Right ventricle myocardium superior (tissue), 1 donor: ENCODE measurements around the gene CAPN8. TPM values are rescaled to one million over a fixed set of nuclear protein-coding genes. Genes with fewer than 3 reads are reported as not detected.
A peak's percentile ranks its signal among the peaks of the same experiment; 100 is the strongest.
"Not testable (repeated sequence)": the region's sequence is repeated elsewhere in the genome, so short reads cannot be mapped to it uniquely, and the experiment has no call there.

ENCODE experiments used
- ATAC-seq: fragments of 200-7000 bp; cut with Tn5 transposase; one replicate; pipeline ENCODE4 v1.9.1; 2020; ENCODE audit warnings: mild to moderate bottlenecking; ENCODE audit not compliant: poor library complexity
- DNase-seq: peaks from one replicate; pipeline ENCODE4 v3.0.0-alpha.2; 2020
- intact Hi-C: fragments of 100-400 bp; cut with DNase I; formaldehyde crosslinking; loops from one replicate; pipeline ENCODE4 v1.11.2; 2022
- total RNA-seq: library from RNA; stranded (reverse); fragmentation: NEBNext Ultra II Directional; extraction: Animal tissue kit (Norgen Biotek cat#: 25700); gene quantifications from one replicate; pipeline ENCODE4 v1.2.1, GENCODE V29; 2021
- donor health status: DM: no; HTN: yes; CAD: no; lungs with severe emphysema.

CAPN8 gene
- total RNA-seq, 1 donor from 2014 or later = not detected

GRCh38 chr1:223547316-223548114 is 118.0 kb downstream of the CAPN8 start:
- intact Hi-C loops = no loop called here
- DNase-seq (no peak), ATAC-seq (no peak)

- no peak for DNase-seq
- no peak for ATAC-seq
- intact Hi-C loops = no loop called here
Observed at GRCh38 chr1:223545343-223545742, 120.2 kb downstream of the CAPN8 start.

- ATAC-seq (no peak), DNase-seq (no peak)
- intact Hi-C loops = no loop called here
Observed at GRCh38 chr1:223543560-223543959, 121.9 kb downstream of the CAPN8 start.

GRCh38 chr1:223542831-223543230 is 122.7 kb downstream of the CAPN8 start:
- intact Hi-C loops = no loop called here
- no peak for ATAC-seq
- DNase-seq = no peak

GRCh38 chr1:223540485-223541106 is 124.9 kb downstream of the CAPN8 start:
- intact Hi-C loops = no loop called here
- DNase-seq (no peak), ATAC-seq (no peak)

GRCh38 chr1:223539750-223540149 is 125.8 kb downstream of the CAPN8 start:
- DNase-seq (no peak), ATAC-seq (no peak)
- intact Hi-C loops = no loop called here

- ATAC-seq (no peak), DNase-seq (no peak)
- intact Hi-C loops = no loop called here
Observed at GRCh38 chr1:223538981-223539380, 126.5 kb downstream of the CAPN8 start.

GRCh38 chr1:223535319-223535718 is 130.2 kb downstream of the CAPN8 start:
- DNase-seq = no peak
- intact Hi-C loops = no loop called here
- ATAC-seq = no peak

- intact Hi-C loops = no loop called here
- DNase-seq (no peak), ATAC-seq (no peak)
Observed at GRCh38 chr1:223534677-223535076, 130.8 kb downstream of the CAPN8 start.

GRCh38 chr1:223533708-223534107 is 131.8 kb downstream of the CAPN8 start:
- intact Hi-C loops = no loop called here
- DNase-seq (no peak), ATAC-seq (no peak)

- ATAC-seq = peak; percentile 31
- DNase-seq = peak; percentile 61
- intact Hi-C loops = no loop called here
Observed at GRCh38 chr1:223531742-223532341, 133.7 kb downstream of the CAPN8 start.

GRCh38 chr1:223525957-223526356 is 139.5 kb downstream of the CAPN8 start:
- DNase-seq (no peak), ATAC-seq (no peak)
- intact Hi-C loops = no loop called here

GRCh38 chr1:223525546-223525945 is 140.0 kb downstream of the CAPN8 start:
- intact Hi-C loops = no loop called here
- ATAC-seq (no peak), DNase-seq (no peak)

- DNase-seq = no peak
- intact Hi-C loops = no loop called here
- no peak for ATAC-seq
Observed at GRCh38 chr1:223524930-223525451, 140.5 kb downstream of the CAPN8 start.

GRCh38 chr1:223521150-223521549 is 144.4 kb downstream of the CAPN8 start:
- DNase-seq (no peak), ATAC-seq (no peak)
- intact Hi-C loops = no loop called here

- ATAC-seq = no peak
Observed at GRCh38 chr1:223520200-223520599, 145.3 kb downstream of the CAPN8 start.

GRCh38 chr1:223519116-223519515 is 146.4 kb downstream of the CAPN8 start:
- ATAC-seq (no peak), DNase-seq (no peak)
- intact Hi-C loops = no loop called here

More at GRCh38 chr1:223520200-223520599, 145.3 kb downstream of the CAPN8 start:
- no peak for DNase-seq
- intact Hi-C loops = no loop called here

- intact Hi-C loops, ATAC-seq, DNase-seq: not testable (repeated sequence)
Observed at GRCh38 chr1:223518553-223518952, 146.9 kb downstream of the CAPN8 start.

GRCh38 chr1:223515926-223516325 is 149.6 kb downstream of the CAPN8 start:
- ATAC-seq (no peak), DNase-seq (no peak)
- intact Hi-C loops = no loop called here

- no peak for DNase-seq
- no peak for ATAC-seq
- intact Hi-C loops = no loop called here
Observed at GRCh38 chr1:223515421-223515820, 150.1 kb downstream of the CAPN8 start.
